Measurements from ENCODE around the gene MLST8. TPM values are rescaled to one million over a fixed set of nuclear protein-coding genes. Genes with fewer than 3 reads are reported as not detected.
"Not testable (repeated sequence)": the region's sequence is repeated elsewhere in the genome, so short reads cannot be mapped to it uniquely, and the experiment has no call there.

MLST8 gene
- total RNA-seq, 4 donors from 2014 or later = 9.3 to 32.8 (median 21.5) TPM

GRCh38 chr16:2237493-2238149, 32.4 kb downstream of the MLST8 start:
- H3K4me1 ChIP-seq = peaks cover 0 to 12% of the 10 kb centered on the region in 2 donors
- H3K27ac ChIP-seq = no peak overlapping the region
- H3K9me3 ChIP-seq = no peaks in the 10 kb centered on the region
- intact Hi-C loops (cut with DNase I; ENCODE audit: low total_unique reads) = no loop called here
- DNase-seq = no peak
- H3K36me3 ChIP-seq = no peaks in the 10 kb centered on the region
- H3K27me3 ChIP-seq = peaks cover 5 to 7% of the 10 kb centered on the region in 2 donors
- TF ChIP-seq POLR2A (IDR thresholded peaks at IDR 0.05) (no peak), CTCF (IDR thresholded peaks at IDR 0.05) (no peak)
- H3K4me3 ChIP-seq = no peak overlapping the region

- no peak for TF ChIP-seq CTCF (IDR thresholded peaks at IDR 0.05)
- no peak for TF ChIP-seq POLR2A (IDR thresholded peaks at IDR 0.05)
- DNase-seq = no peak
- Histone ChIP-seq H3K4me3 (no peak overlapping the region), H3K27ac (no peak overlapping the region), H3K27me3 (peaks cover 5 to 7% of the 10 kb centered on the region in 2 donors), H3K9me3 (no peaks in the 10 kb centered on the region), H3K36me3 (no peaks in the 10 kb centered on the region), H3K4me1 (peaks cover 0 to 12% of the 10 kb centered on the region in 2 donors)
- intact Hi-C loops (cut with DNase I; ENCODE audit: low total_unique reads) = no loop called here
Observed at GRCh38 chr16:2238150-2238837, 33.0 kb downstream of the MLST8 start.

- no peaks in the 10 kb centered on the region for H3K36me3 ChIP-seq
- TF ChIP-seq POLR2A (IDR thresholded peaks at IDR 0.05) (no peak), CTCF (IDR thresholded peaks at IDR 0.05) (no peak)
- H3K27me3 ChIP-seq = peaks cover 5 to 7% of the 10 kb centered on the region in 2 donors
- H3K4me3 ChIP-seq = no peak overlapping the region
- peaks cover 0 to 12% of the 10 kb centered on the region in 2 donors for H3K4me1 ChIP-seq
- H3K27ac ChIP-seq = no peak overlapping the region
- no peaks in the 10 kb centered on the region for H3K9me3 ChIP-seq
- intact Hi-C loops (cut with DNase I; ENCODE audit: low total_unique reads) = no loop called here
- no peak for DNase-seq
Observed at GRCh38 chr16:2238838-2239675, 33.8 kb downstream of the MLST8 start.

- H3K27ac ChIP-seq; H3K36me3 ChIP-seq; H3K27me3 ChIP-seq; intact Hi-C loops (cut with DNase I; ENCODE audit: low total_unique reads); H3K9me3 ChIP-seq; H3K4me3 ChIP-seq; DNase-seq: not testable (repeated sequence)
- H3K4me1 ChIP-seq = peaks cover 0 to 12% of the 10 kb centered on the region in 2 donors
Observed at GRCh38 chr16:2240331-2240730, 35.1 kb downstream of the MLST8 start.

- no peak for TF ChIP-seq CTCF (IDR thresholded peaks at IDR 0.05)
- TF ChIP-seq POLR2A (IDR thresholded peaks at IDR 0.05) = no peak
- Histone ChIP-seq H3K27ac (no peak overlapping the region), H3K4me1 (no peaks in the 10 kb centered on the region), H3K27me3 (no peaks in the 10 kb centered on the region), H3K9me3 (no peaks in the 10 kb centered on the region), H3K4me3 (no peak overlapping the region), H3K36me3 (no peaks in the 10 kb centered on the region)
- intact Hi-C loops (cut with DNase I; ENCODE audit: low total_unique reads) = no loop called here
- no peak for DNase-seq
Observed at GRCh38 chr16:2242598-2242997, 37.3 kb downstream of the MLST8 start.

Data from uterus (tissue), 4 donors.